Measurements from ENCODE around the gene VCL.
A peak's percentile ranks its signal among the peaks of the same experiment; 100 is the strongest.
"Not testable (repeated sequence)": the region's sequence is repeated elsewhere in the genome, so short reads cannot be mapped to it uniquely, and the experiment has no call there.

Gene VCL

GRCh38 chr10:74139981-74140380 lies 142.1 kb downstream of the VCL start:
- H3K4me3 Mint-ChIP-seq = no peak overlapping the region
- peaks cover 5% of the 10 kb centered on the region for H3K36me3 Mint-ChIP-seq
- H3K27me3 Mint-ChIP-seq = no peaks in the 10 kb centered on the region

GRCh38 chr10:74140553-74140952 lies 142.6 kb downstream of the VCL start:
- no peaks in the 10 kb centered on the region for H3K9me3 Mint-ChIP-seq (ENCODE audit: low read depth)
- no peak overlapping the region for H3K4me3 Mint-ChIP-seq
- H3K4me1 Mint-ChIP-seq (ENCODE audit: low read depth) = peaks cover 12% of the 10 kb centered on the region
- no peak overlapping the region for H3K27ac Mint-ChIP-seq
- peaks cover 6% of the 10 kb centered on the region for H3K36me3 Mint-ChIP-seq
- H3K27me3 Mint-ChIP-seq = no peaks in the 10 kb centered on the region

More at GRCh38 chr10:74139981-74140380, 142.1 kb downstream of the VCL start:
- no peaks in the 10 kb centered on the region for H3K9me3 Mint-ChIP-seq (ENCODE audit: low read depth)
- H3K4me1 Mint-ChIP-seq (ENCODE audit: low read depth) = peaks cover 8% of the 10 kb centered on the region
- H3K27ac Mint-ChIP-seq = no peak overlapping the region

- H3K4me3 Mint-ChIP-seq = no peak overlapping the region
- H3K9me3 Mint-ChIP-seq (ENCODE audit: low read depth) = no peaks in the 10 kb centered on the region
- no peaks in the 10 kb centered on the region for H3K27me3 Mint-ChIP-seq
- H3K27ac Mint-ChIP-seq = no peak overlapping the region
- H3K36me3 Mint-ChIP-seq = peaks cover 13% of the 10 kb centered on the region
- H3K4me1 Mint-ChIP-seq (ENCODE audit: low read depth) = peaks cover 35% of the 10 kb centered on the region
Measured at GRCh38 chr10:74145133-74145532, 147.2 kb downstream of the VCL start.

GRCh38 chr10:74146980-74147379 lies 149.1 kb downstream of the VCL start:
- H3K9me3 Mint-ChIP-seq (ENCODE audit: low read depth); H3K4me3 Mint-ChIP-seq; H3K27me3 Mint-ChIP-seq; H3K27ac Mint-ChIP-seq: not testable (repeated sequence)
- H3K4me1 Mint-ChIP-seq (ENCODE audit: low read depth) = peaks cover 32% of the 10 kb centered on the region
- H3K36me3 Mint-ChIP-seq = peaks cover 13% of the 10 kb centered on the region

GRCh38 chr10:74150204-74150989 lies 152.5 kb downstream of the VCL start, which contains the start of gene AP3M1:
AP3M1 (minus strand) TSS chr10:74150828; CDS start chr10:74138379, 12,449 bp downstream.
- H3K27ac Mint-ChIP-seq = peak within 1 kb of the TSS; percentile 78
- H3K4me3 Mint-ChIP-seq = no peak within 1 kb of the TSS
- peaks cover 13% of the 10 kb centered on the region for H3K36me3 Mint-ChIP-seq
- no peaks in the 10 kb centered on the region for H3K27me3 Mint-ChIP-seq
- H3K4me1 Mint-ChIP-seq (ENCODE audit: low read depth) = peaks cover 46% of the 10 kb centered on the region
- H3K9me3 Mint-ChIP-seq (ENCODE audit: low read depth) = no peaks in the 10 kb centered on the region

GRCh38 chr10:74150990-74151878 lies 153.3 kb downstream of the VCL start, which contains the start of gene ADK:
ADK (plus strand) TSS chr10:74151221; CDS start chr10:74151279, 58 bp downstream.
- H3K4me3 Mint-ChIP-seq = no peak within 1 kb of the TSS
- no peaks in the 10 kb centered on the region for H3K27me3 Mint-ChIP-seq
- peaks cover 40% of the 10 kb centered on the region for H3K4me1 Mint-ChIP-seq (ENCODE audit: low read depth)
- peak within 1 kb of the TSS; percentile 78 for H3K27ac Mint-ChIP-seq
- no peaks in the 10 kb centered on the region for H3K9me3 Mint-ChIP-seq (ENCODE audit: low read depth)
- H3K36me3 Mint-ChIP-seq = peaks cover 11% of the 10 kb centered on the region

- peak overlapping the region; percentile 68 for H3K4me3 Mint-ChIP-seq
- H3K27me3 Mint-ChIP-seq = no peaks in the 10 kb centered on the region
- H3K27ac Mint-ChIP-seq = peak overlapping the region; percentile 78
- peaks cover 35% of the 10 kb centered on the region for H3K4me1 Mint-ChIP-seq (ENCODE audit: low read depth)
- H3K9me3 Mint-ChIP-seq (ENCODE audit: low read depth) = no peaks in the 10 kb centered on the region
- peaks cover 9% of the 10 kb centered on the region for H3K36me3 Mint-ChIP-seq
Measured at GRCh38 chr10:74151879-74152722, 154.2 kb downstream of the VCL start.

GRCh38 chr10:74153123-74153522 lies 155.2 kb downstream of the VCL start:
- no peak overlapping the region for H3K27ac Mint-ChIP-seq
- peaks cover 3% of the 10 kb centered on the region for H3K36me3 Mint-ChIP-seq
- peak overlapping the region; percentile 4 for H3K4me3 Mint-ChIP-seq
- H3K9me3 Mint-ChIP-seq (ENCODE audit: low read depth) = no peaks in the 10 kb centered on the region
- H3K4me1 Mint-ChIP-seq (ENCODE audit: low read depth) = peaks cover 32% of the 10 kb centered on the region
- H3K27me3 Mint-ChIP-seq = no peaks in the 10 kb centered on the region

GRCh38 chr10:74153676-74154075 lies 155.8 kb downstream of the VCL start:
- peaks cover 26% of the 10 kb centered on the region for H3K4me1 Mint-ChIP-seq (ENCODE audit: low read depth)
- H3K27ac Mint-ChIP-seq = peak overlapping the region; percentile 1
- peaks cover 3% of the 10 kb centered on the region for H3K36me3 Mint-ChIP-seq
- H3K4me3 Mint-ChIP-seq = peak overlapping the region; percentile 3
- no peaks in the 10 kb centered on the region for H3K9me3 Mint-ChIP-seq (ENCODE audit: low read depth)
- no peaks in the 10 kb centered on the region for H3K27me3 Mint-ChIP-seq

- H3K4me1 Mint-ChIP-seq (ENCODE audit: low read depth) = peaks cover 27% of the 10 kb centered on the region
- no peaks in the 10 kb centered on the region for H3K9me3 Mint-ChIP-seq (ENCODE audit: low read depth)
- no peak overlapping the region for H3K4me3 Mint-ChIP-seq
- H3K27me3 Mint-ChIP-seq = no peaks in the 10 kb centered on the region
- H3K36me3 Mint-ChIP-seq = peaks cover 5% of the 10 kb centered on the region
- no peak overlapping the region for H3K27ac Mint-ChIP-seq
Measured at GRCh38 chr10:74156919-74157289, 159.0 kb downstream of the VCL start.

- H3K4me1 Mint-ChIP-seq (ENCODE audit: low read depth) = peaks cover 19% of the 10 kb centered on the region
- H3K36me3 Mint-ChIP-seq = peaks cover 2% of the 10 kb centered on the region
- no peak overlapping the region for H3K4me3 Mint-ChIP-seq
- H3K9me3 Mint-ChIP-seq (ENCODE audit: low read depth) = no peaks in the 10 kb centered on the region
- H3K27me3 Mint-ChIP-seq = no peaks in the 10 kb centered on the region
- H3K27ac Mint-ChIP-seq = no peak overlapping the region
Measured at GRCh38 chr10:74160013-74160412, 162.1 kb downstream of the VCL start.

GRCh38 chr10:74163319-74164068 lies 165.6 kb downstream of the VCL start:
- no peak overlapping the region for H3K27ac Mint-ChIP-seq
- no peaks in the 10 kb centered on the region for H3K9me3 Mint-ChIP-seq (ENCODE audit: low read depth)
- no peak overlapping the region for H3K4me3 Mint-ChIP-seq
- peaks cover 24% of the 10 kb centered on the region for H3K4me1 Mint-ChIP-seq (ENCODE audit: low read depth)
- no peaks in the 10 kb centered on the region for H3K27me3 Mint-ChIP-seq
- peaks cover 2% of the 10 kb centered on the region for H3K36me3 Mint-ChIP-seq

GRCh38 chr10:74164716-74165529 lies 167.0 kb downstream of the VCL start:
- Mint-ChIP-seq H3K27ac (no peak overlapping the region), H3K9me3 (ENCODE audit: low read depth) (no peaks in the 10 kb centered on the region), H3K36me3 (peaks cover 2% of the 10 kb centered on the region), H3K4me1 (ENCODE audit: low read depth) (peaks cover 30% of the 10 kb centered on the region), H3K27me3 (no peaks in the 10 kb centered on the region), H3K4me3 (no peak overlapping the region)

Measured in activated naive CD8-positive, alpha-beta T cell (primary cell).